GM06990 (cell line): ENCODE measurements around the gene TAF5L.

Experiments
- DNase-seq: peaks from one replicate; pipeline ENCODE4 v3.0.0-alpha.2; 2011; ENCODE audit not compliant: insufficient read length; ENCODE audit errors: extremely low read depth
- H3K27me3 ChIP-seq: replicated peaks from 2 replicates; pipeline ENCODE4 v1.6.0; 2011; ENCODE audit warnings: low read length; ENCODE audit not compliant: control insufficient read depth, insufficient read depth
- H3K36me3 ChIP-seq: 2 replicates; pipeline ENCODE4 v1.5.1; 2011; ENCODE audit warnings: low read length; ENCODE audit not compliant: control insufficient read depth, insufficient read depth
- H3K4me3 ChIP-seq: replicated peaks from 2 replicates; pipeline ENCODE4 v1.5.1; 2011; ENCODE audit warnings: low read depth, mild to moderate bottlenecking, control low read depth, low read length
- TF ChIP-seq, protein P1 (sequence below): IDR thresholded peaks from 2 replicates; pipeline ENCODE4 v1.5.1; 2011; ENCODE audit warnings: low read length, control low read depth, mild to moderate bottlenecking, inconsistent platforms; ENCODE audit not compliant: insufficient read depth, poor library complexity, severe bottlenecking

The TAF5L gene

GRCh38 chr1:229617351-229618100 is 8.4 kb downstream of the TAF5L start:
- H3K4me3 ChIP-seq, result no peak overlapping the region
- H3K36me3 ChIP-seq, result peaks cover 2% of the 10 kb centered on the region; the same call in 1 of the 2 replicates
- H3K27me3 ChIP-seq, result no peaks in the 10 kb centered on the region
- DNase-seq, result no peak
- TF ChIP-seq, protein P1, sequence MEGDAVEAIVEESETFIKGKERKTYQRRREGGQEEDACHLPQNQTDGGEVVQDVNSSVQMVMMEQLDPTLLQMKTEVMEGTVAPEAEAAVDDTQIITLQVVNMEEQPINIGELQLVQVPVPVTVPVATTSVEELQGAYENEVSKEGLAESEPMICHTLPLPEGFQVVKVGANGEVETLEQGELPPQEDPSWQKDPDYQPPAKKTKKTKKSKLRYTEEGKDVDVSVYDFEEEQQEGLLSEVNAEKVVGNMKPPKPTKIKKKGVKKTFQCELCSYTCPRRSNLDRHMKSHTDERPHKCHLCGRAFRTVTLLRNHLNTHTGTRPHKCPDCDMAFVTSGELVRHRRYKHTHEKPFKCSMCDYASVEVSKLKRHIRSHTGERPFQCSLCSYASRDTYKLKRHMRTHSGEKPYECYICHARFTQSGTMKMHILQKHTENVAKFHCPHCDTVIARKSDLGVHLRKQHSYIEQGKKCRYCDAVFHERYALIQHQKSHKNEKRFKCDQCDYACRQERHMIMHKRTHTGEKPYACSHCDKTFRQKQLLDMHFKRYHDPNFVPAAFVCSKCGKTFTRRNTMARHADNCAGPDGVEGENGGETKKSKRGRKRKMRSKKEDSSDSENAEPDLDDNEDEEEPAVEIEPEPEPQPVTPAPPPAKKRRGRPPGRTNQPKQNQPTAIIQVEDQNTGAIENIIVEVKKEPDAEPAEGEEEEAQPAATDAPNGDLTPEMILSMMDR, result no peak

- TF ChIP-seq, protein P1, result no peak
- Histone ChIP-seq H3K36me3 (peaks cover 15% of the 10 kb centered on the region), H3K4me3 (no peak overlapping the region), H3K27me3 (no peaks in the 10 kb centered on the region)
- DNase-seq, result no peak
Observed at GRCh38 chr1:229614701-229615100, 11.2 kb downstream of the TAF5L start.

GRCh38 chr1:229613938-229614337 is 12.0 kb downstream of the TAF5L start:
- DNase-seq, result no peak
- TF ChIP-seq, protein P1, result no peak
- no peak overlapping the region for H3K4me3 ChIP-seq
- peaks cover 15% of the 10 kb centered on the region for H3K36me3 ChIP-seq
- H3K27me3 ChIP-seq, result no peaks in the 10 kb centered on the region

- H3K4me3 ChIP-seq, result no peak overlapping the region
- TF ChIP-seq, protein P1, result no peak
- H3K36me3 ChIP-seq, result peaks cover 19% of the 10 kb centered on the region
- no peak for DNase-seq
- no peaks in the 10 kb centered on the region for H3K27me3 ChIP-seq
Observed at GRCh38 chr1:229608590-229608989, 17.3 kb downstream of the TAF5L start.

DNA sequence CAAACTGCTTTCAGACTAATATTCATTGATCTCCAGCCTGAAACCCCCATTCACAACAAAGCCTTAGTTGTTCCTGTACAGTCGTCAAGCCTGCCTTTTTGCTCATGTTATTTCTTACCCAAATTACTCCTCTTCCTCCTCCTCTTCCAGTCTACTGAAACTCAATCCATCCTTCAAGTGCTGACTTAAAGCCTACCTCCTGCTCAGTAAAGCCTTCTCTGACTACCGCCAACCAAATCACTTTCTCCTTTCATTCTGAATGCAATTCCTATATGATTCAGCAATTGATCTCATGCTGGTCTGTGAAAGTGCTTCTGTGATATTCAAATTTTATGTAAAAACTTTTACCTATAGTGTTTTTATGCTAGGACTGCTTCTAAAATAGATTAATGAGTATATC is 18.6 kb downstream of the TAF5L start:
- no peaks in the 10 kb centered on the region for H3K27me3 ChIP-seq
- no peak overlapping the region for H3K4me3 ChIP-seq
- DNase-seq, result no peak
- H3K36me3 ChIP-seq, result peaks cover 19% of the 10 kb centered on the region
- TF ChIP-seq, protein P1, result no peak
